MCF 10A (cell line): ENCODE data around the gene ZNF563. TPM values are rescaled to one million over a fixed set of nuclear protein-coding genes. Genes with fewer than 3 reads are reported as not detected.

Source experiments
- BruUV-seq: library from RNA; stranded (reverse); fragments of 400-500 nt; replicated peaks from 2 replicates; lab custom pipeline; 2021; lab: Mats Ljungman, UMichigan
- CTCF ChIA-PET: fragments of 300-600 bp; sonication (Branson Sonifier 250); formaldehyde crosslinking; extraction: SDS; loops from one replicate; lab custom pipeline; 2021; ENCODE audit warnings: antibody characterized with exemption, inconsistent platforms; lab: Yijun Ruan, JAX
- POLR2A ChIA-PET: fragments of 300-600, 350-650 bp; sonication (Branson Sonifier 250); formaldehyde crosslinking; extraction: SDS; loops from one replicate; lab custom pipeline; 2020; ENCODE audit warnings: antibody characterized with exemption, inconsistent platforms; lab: Yijun Ruan, JAX
- DNase-seq: peaks from one replicate; pipeline ENCODE4 v3.0.0-alpha.2; 2018; ENCODE audit not compliant: unreplicated experiment
- H3K27ac Mint-ChIP-seq: one replicate; pipeline ENCODE4 v1.8.0; 2022; ENCODE audit warnings: mild to moderate bottlenecking, low read depth, mixed read lengths; ENCODE audit not compliant: unreplicated experiment
- H3K27me3 Mint-ChIP-seq: one replicate; pipeline ENCODE4 v1.8.0; 2022; ENCODE audit warnings: mixed read lengths; ENCODE audit not compliant: insufficient read depth, unreplicated experiment
- H3K36me3 Mint-ChIP-seq: one replicate; pipeline ENCODE4 v1.8.0; 2022; ENCODE audit warnings: mild to moderate bottlenecking, moderate library complexity, mixed read lengths; ENCODE audit not compliant: insufficient read depth, unreplicated experiment
- H3K4me1 Mint-ChIP-seq: one replicate; pipeline ENCODE4 v1.8.0; 2022; ENCODE audit warnings: mixed read lengths; ENCODE audit not compliant: insufficient read depth, unreplicated experiment
- H3K4me3 Mint-ChIP-seq: one replicate; pipeline ENCODE4 v1.8.0; 2022; ENCODE audit warnings: mild to moderate bottlenecking, moderate library complexity, mixed read lengths; ENCODE audit not compliant: unreplicated experiment
- H3K9me3 Mint-ChIP-seq: one replicate; pipeline ENCODE4 v1.8.0; 2022; ENCODE audit warnings: mixed read lengths; ENCODE audit not compliant: unreplicated experiment
- intact Hi-C: fragments of 100-400 bp; cut with micrococcal nuclease; formaldehyde crosslinking; loops from 2 replicates; pipeline ENCODE4 v1.14.1; 2022
- total RNA-seq: library from RNA; stranded (reverse); gene quantifications from 2 replicates; pipeline ENCODE4 v1.2.3, GENCODE V29; 2022
- TF ChIP-seq, protein P1 (sequence below): fragments of 200-600 bp; IDR thresholded peaks from one replicate; pipeline ENCODE4 v1.8.0; 2022; ENCODE audit warnings: antibody characterized with exemption, mild to moderate bottlenecking; ENCODE audit not compliant: unreplicated experiment

Gene ZNF563
- total RNA-seq, 1 experiment from 2014 or later: 1.3 TPM

DNA sequence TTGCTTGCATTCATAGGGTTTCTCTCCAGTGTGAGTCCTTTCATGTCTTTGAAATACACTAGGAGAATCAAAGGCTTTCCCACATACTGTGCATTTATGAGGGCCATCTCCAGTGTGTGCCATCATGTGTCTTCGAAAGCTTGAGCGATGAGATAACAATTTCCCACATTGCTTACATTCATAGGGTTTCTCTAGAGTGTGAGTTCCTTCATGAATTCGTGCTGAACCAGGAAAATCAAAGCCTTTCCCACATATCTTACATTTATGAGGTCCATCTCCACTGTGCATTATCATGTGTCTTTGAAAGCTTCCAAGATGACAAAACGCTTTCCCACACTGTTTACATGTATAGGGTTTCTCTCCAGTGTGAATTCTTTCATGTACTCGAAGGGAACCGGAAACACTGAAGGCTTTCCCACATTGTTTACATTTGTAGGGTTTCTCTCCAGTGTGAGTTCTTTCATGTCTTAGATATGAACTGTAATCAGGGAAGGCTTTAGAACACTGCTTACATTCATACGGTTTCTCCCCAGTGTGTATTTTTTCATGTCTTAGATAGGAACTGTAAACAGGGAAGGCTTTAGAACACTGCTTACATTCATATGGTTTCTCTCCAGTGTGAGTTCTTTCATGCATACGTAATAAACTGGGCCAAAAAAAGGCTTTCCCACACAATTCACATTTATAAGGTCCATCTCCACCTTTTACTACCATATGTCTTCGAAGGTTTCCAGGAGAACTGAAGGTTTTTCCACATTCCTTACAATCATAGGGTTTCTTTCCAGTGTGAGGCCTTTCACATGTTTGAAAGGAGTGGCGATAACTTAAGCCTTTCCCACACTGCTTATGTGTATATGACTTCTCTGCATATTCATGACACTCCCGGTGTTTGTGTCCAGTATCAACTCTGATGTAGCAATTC, 60.2 kb downstream of the ZNF563 start:
- intact Hi-C loops: no loop called here
- BruUV-seq: TSS peak; percentile 23
- no peak overlapping the region for H3K4me3 Mint-ChIP-seq
- POLR2A ChIA-PET: no interaction called here
- H3K27ac Mint-ChIP-seq: no peak overlapping the region
- no peak for DNase-seq
- H3K4me1 Mint-ChIP-seq: no peaks in the 10 kb centered on the region
- CTCF ChIA-PET: interaction anchor here (0.5 kb wide), 1 partner anchor 84 kb away, joined by 5 read pairs; no protein-coding TSS in a partner anchor
- H3K27me3 Mint-ChIP-seq: no peaks in the 10 kb centered on the region
- TF ChIP-seq, protein P1, sequence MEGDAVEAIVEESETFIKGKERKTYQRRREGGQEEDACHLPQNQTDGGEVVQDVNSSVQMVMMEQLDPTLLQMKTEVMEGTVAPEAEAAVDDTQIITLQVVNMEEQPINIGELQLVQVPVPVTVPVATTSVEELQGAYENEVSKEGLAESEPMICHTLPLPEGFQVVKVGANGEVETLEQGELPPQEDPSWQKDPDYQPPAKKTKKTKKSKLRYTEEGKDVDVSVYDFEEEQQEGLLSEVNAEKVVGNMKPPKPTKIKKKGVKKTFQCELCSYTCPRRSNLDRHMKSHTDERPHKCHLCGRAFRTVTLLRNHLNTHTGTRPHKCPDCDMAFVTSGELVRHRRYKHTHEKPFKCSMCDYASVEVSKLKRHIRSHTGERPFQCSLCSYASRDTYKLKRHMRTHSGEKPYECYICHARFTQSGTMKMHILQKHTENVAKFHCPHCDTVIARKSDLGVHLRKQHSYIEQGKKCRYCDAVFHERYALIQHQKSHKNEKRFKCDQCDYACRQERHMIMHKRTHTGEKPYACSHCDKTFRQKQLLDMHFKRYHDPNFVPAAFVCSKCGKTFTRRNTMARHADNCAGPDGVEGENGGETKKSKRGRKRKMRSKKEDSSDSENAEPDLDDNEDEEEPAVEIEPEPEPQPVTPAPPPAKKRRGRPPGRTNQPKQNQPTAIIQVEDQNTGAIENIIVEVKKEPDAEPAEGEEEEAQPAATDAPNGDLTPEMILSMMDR: no peak
- peaks cover 36% of the 10 kb centered on the region for H3K9me3 Mint-ChIP-seq
- H3K36me3 Mint-ChIP-seq: peaks cover 80% of the 10 kb centered on the region

DNA sequence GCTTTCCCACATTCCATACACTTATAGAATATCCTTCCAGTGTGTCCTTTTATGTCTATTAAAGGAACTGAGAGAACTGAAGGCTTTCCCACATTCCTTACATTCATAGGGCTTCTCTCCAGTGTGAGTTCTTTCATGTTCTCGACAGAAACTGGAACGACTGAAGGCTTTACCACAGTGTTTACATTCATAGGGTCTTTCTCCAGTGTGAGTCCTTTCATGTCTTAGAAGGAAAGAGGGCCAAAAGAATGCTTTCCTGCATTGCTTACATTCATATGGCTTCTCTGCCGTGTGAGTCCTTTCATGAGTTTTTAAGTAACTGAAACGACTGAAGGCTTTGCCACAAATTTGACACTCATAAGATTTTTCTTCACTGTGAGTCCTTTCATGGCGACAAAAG, 61.0 kb downstream of the ZNF563 start:
- Mint-ChIP-seq H3K27ac (no peak overlapping the region), H3K4me1 (no peaks in the 10 kb centered on the region), H3K27me3 (no peaks in the 10 kb centered on the region), H3K4me3 (no peak overlapping the region), H3K9me3 (peaks cover 34% of the 10 kb centered on the region), H3K36me3 (peaks cover 75% of the 10 kb centered on the region)
- intact Hi-C loops: no loop called here
- DNase-seq: no peak
- TF ChIP-seq, protein P1: no peak
- CTCF ChIA-PET: no interaction called here
- POLR2A ChIA-PET: no interaction called here
- BruUV-seq: no TSS peak

DNA sequence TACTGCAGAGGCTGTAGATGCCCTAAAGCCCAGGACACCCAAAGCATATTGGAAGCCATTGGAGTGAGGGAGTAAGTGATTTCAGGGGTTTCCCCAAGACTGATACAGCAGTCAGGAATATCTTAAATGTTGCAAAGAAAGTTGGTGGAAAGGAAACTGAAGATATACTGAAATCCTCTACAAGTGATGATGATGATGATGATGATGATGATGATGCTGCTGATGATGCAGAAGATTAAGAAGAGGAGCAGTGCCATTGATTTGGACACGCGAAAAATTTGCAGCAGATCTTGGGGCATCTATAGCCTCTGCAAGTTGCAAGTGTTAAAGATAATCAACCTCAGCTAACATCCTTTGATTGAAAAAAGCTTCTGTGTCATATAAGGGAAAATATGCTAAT, 62.6 kb downstream of the ZNF563 start:
- H3K4me3 Mint-ChIP-seq: no peak overlapping the region
- H3K27me3 Mint-ChIP-seq: no peaks in the 10 kb centered on the region
- H3K27ac Mint-ChIP-seq: no peak overlapping the region
- H3K4me1 Mint-ChIP-seq: no peaks in the 10 kb centered on the region
- no peak for DNase-seq
- ChIA-PET POLR2A (interaction anchor here (1.2 kb wide), 2 partner anchors 18 to 23 kb away, joined by 3 to 4 read pairs; partner anchors contain the start of gene ZNF44), CTCF (no interaction called here)
- H3K9me3 Mint-ChIP-seq: peaks cover 34% of the 10 kb centered on the region
- BruUV-seq: no TSS peak
- TF ChIP-seq, protein P1: no peak
- intact Hi-C loops: no loop called here
- H3K36me3 Mint-ChIP-seq: peaks cover 60% of the 10 kb centered on the region

Other genes starting within 250 kb of the ZNF563 start
- gene ZNF20, start 193.3 kb downstream of the ZNF563 start, total RNA-seq: 1.4 and 4.0 TPM in 2 replicates
- 0.37 TPM in 1 of 2 replicates, not detected in the other for gene ZNF625, start 176.9 kb downstream of the ZNF563 start, total RNA-seq
- gene ZNF136, start 170.5 kb downstream of the ZNF563 start, total RNA-seq: 3.7 and 4.3 TPM in 2 replicates
- gene ZNF44, start 38.8 kb downstream of the ZNF563 start, total RNA-seq: 10.3 and 10.5 TPM in 2 replicates
- 0.44 and 0.49 TPM in 2 replicates for gene ZNF442, start 32.0 kb upstream of the ZNF563 start, total RNA-seq
- 1.0 and 1.8 TPM in 2 replicates for gene ZNF799, start 67.6 kb upstream of the ZNF563 start, total RNA-seq
- gene ZNF443, start 107.4 kb upstream of the ZNF563 start, total RNA-seq: 0.79 and 1.6 TPM in 2 replicates
- gene ZNF709, start 151.2 kb upstream of the ZNF563 start, total RNA-seq: 0.23 and 0.52 TPM in 2 replicates
- gene ZNF564, start 217.8 kb upstream of the ZNF563 start, total RNA-seq: 4.4 and 5.1 TPM in 2 replicates